ENCODE measurements around the gene RNF152. TPM values are rescaled to one million over a fixed set of nuclear protein-coding genes. Genes with fewer than 3 reads are reported as not detected.

RNF152 gene
- total RNA-seq, 1 experiment from 2014 or later, result 2.3 TPM

DNA sequence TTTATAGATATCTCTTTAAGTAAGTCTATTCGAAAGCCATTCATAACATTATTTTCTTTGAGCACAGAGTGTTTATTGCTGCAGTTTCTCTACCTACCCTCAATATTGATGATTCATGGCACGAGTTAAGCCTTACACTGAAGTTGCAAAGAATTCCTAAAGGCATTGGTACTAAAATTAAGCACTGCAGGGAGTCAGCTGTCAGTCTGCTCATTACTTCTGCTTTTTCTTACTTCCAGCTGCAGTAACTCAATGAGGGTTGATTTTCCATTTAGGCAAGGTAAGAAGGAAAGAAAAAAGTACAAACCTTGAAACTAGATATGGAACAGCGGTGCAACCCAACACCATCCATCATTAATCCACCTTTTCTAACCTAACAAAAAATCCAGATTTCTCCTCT lies 65.2 kb downstream of the RNF152 start:
- H3K4me1 ChIP-seq (ENCODE audit: insufficient read depth, low read length), result peaks cover 3% of the 10 kb centered on the region; the same call in 1 of the 2 replicates
- no peak overlapping the region for H2BK120ac ChIP-seq (ENCODE audit: low read depth, low read length, poor library complexity, severe bottlenecking)
- H4K8ac ChIP-seq (replicated peaks; ENCODE audit: insufficient read length, low read depth, low read length), result no peak overlapping the region
- H3K79me1 ChIP-seq (ENCODE audit: insufficient read depth, low read depth, low read length, poor library complexity, severe bottlenecking), result no peaks in the 10 kb centered on the region
- H3K27ac Mint-ChIP-seq, result no peak overlapping the region
- H3K56ac ChIP-seq (ENCODE audit: insufficient read length, low read depth, low read length), result no peak overlapping the region
- no peaks in the 10 kb centered on the region for H4K20me1 ChIP-seq (ENCODE audit: control insufficient read depth, insufficient read depth, insufficient read length)
- no peak overlapping the region for H3K4me3 Mint-ChIP-seq
- no peak overlapping the region for H3K14ac ChIP-seq (ENCODE audit: insufficient read depth, low read length)
- no peak overlapping the region for H3T11ph ChIP-seq (ENCODE audit: low read length)
- no peak overlapping the region for H2BK12ac ChIP-seq (ENCODE audit: insufficient read length, low read depth, low read length)
- no peaks in the 10 kb centered on the region for H3K27me3 ChIP-seq (ENCODE audit: insufficient read depth, low read length)
- H3K27ac ChIP-seq (ENCODE audit: insufficient read length, low read depth, low read length), result no peak overlapping the region
- H3K9me3 ChIP-seq (ENCODE audit: control insufficient read depth, low read depth, low read length), result no peaks in the 10 kb centered on the region
- H3K9ac ChIP-seq (ENCODE audit: extremely low read depth, insufficient read length, low read length), result no peak overlapping the region
- H2BK15ac ChIP-seq (ENCODE audit: low read depth, low read length), result no peak overlapping the region
- H2BK5ac ChIP-seq (ENCODE audit: insufficient read length, low read length), result no peak overlapping the region
- no peak overlapping the region for H3K18ac ChIP-seq (ENCODE audit: insufficient read length, low read depth, low read length)
- H3K23me2 ChIP-seq (ENCODE audit: insufficient read length, low read depth, low read length, poor library complexity, severe bottlenecking), result no peaks in the 10 kb centered on the region
- peaks cover 11 to 13% of the 10 kb centered on the region in 2 experiments for H3K4me1 Mint-ChIP-seq
- TF ChIP-seq, protein P1, sequence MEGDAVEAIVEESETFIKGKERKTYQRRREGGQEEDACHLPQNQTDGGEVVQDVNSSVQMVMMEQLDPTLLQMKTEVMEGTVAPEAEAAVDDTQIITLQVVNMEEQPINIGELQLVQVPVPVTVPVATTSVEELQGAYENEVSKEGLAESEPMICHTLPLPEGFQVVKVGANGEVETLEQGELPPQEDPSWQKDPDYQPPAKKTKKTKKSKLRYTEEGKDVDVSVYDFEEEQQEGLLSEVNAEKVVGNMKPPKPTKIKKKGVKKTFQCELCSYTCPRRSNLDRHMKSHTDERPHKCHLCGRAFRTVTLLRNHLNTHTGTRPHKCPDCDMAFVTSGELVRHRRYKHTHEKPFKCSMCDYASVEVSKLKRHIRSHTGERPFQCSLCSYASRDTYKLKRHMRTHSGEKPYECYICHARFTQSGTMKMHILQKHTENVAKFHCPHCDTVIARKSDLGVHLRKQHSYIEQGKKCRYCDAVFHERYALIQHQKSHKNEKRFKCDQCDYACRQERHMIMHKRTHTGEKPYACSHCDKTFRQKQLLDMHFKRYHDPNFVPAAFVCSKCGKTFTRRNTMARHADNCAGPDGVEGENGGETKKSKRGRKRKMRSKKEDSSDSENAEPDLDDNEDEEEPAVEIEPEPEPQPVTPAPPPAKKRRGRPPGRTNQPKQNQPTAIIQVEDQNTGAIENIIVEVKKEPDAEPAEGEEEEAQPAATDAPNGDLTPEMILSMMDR (conservative IDR thresholded peaks at IDR 0.05), result no peak
- no peak overlapping the region for H2AFZ ChIP-seq (ENCODE audit: low read length)
- no CpG with 5 or more reads among the region's 3 CpGs for WGBS (ENCODE audit: extremely low coverage, insufficient read length, low lambda C conversion rate)
- no peak overlapping the region for H2AK5ac ChIP-seq (ENCODE audit: insufficient read length, low read length)
- H3K4me2 ChIP-seq (ENCODE audit: insufficient read depth, insufficient read length, low read length), result no peak overlapping the region
- H2BK20ac ChIP-seq (ENCODE audit: low read depth, low read length, poor library complexity, severe bottlenecking), result no peak overlapping the region
- no peaks in the 10 kb centered on the region for H3K9me3 Mint-ChIP-seq
- no peak overlapping the region for H4K5ac ChIP-seq (ENCODE audit: insufficient read length, low read depth, low read length)
- H4K91ac ChIP-seq (ENCODE audit: insufficient read length, low read depth, low read length), result no peak overlapping the region
- H3K36me3 Mint-ChIP-seq (ENCODE audit: insufficient read depth in 1 of 3, low read depth in 3 of 3), result no peaks in the 10 kb centered on the region
- H3K79me2 ChIP-seq (ENCODE audit: insufficient read depth, low read length), result no peaks in the 10 kb centered on the region
- no peak overlapping the region for H3K4ac ChIP-seq (ENCODE audit: low read depth, low read length)
- no peaks in the 10 kb centered on the region for H3K27me3 Mint-ChIP-seq (ENCODE audit: low read depth)
- no peak for DNase-seq
- no peak overlapping the region for H3K23ac ChIP-seq (ENCODE audit: insufficient read length, low read depth, low read length)
